IMR-90 (cell line): Measurements from ENCODE around the gene MAML3.

ENCODE experiments used
- MAZ ChIP-seq: IDR thresholded peaks from 2 replicates; pipeline ENCODE4 v1.6.1; 2012; ENCODE audit warnings: low read depth, mild to moderate bottlenecking, low read length, improper control_type of control experiment, moderate library complexity, borderline replicate concordance
- MXI1 ChIP-seq: IDR thresholded peaks from 2 replicates; pipeline ENCODE4 v1.6.1; 2012; ENCODE audit warnings: low read depth, mild to moderate bottlenecking, low read length, moderate library complexity, borderline replicate concordance
- NFE2L2 ChIP-seq: fragments of 150-350 bp; IDR thresholded peaks from 2 replicates; pipeline ENCODE4 v1.6.1; 2016; ENCODE audit warnings: low read depth, mild to moderate bottlenecking, low read length
- POLR2A ChIP-seq: IDR thresholded peaks from 2 replicates; pipeline ENCODE4 v1.6.1; 2012; ENCODE audit warnings: mild to moderate bottlenecking, low read depth, low read length
- RAD21 ChIP-seq: IDR thresholded peaks from 2 replicates; pipeline ENCODE4 v1.6.1; 2012; ENCODE audit warnings: low read length, improper control_type of control experiment
- RCOR1 ChIP-seq: IDR thresholded peaks from 2 replicates; pipeline ENCODE4 v1.6.1; 2012; ENCODE audit warnings: mild to moderate bottlenecking, low read length, improper control_type of control experiment; ENCODE audit not compliant: insufficient replicate concordance
- RFX5 ChIP-seq: IDR thresholded peaks from 2 replicates; pipeline ENCODE4 v1.8.0; 2012; ENCODE audit warnings: low read depth, mild to moderate bottlenecking, low read length, moderate library complexity
- TF ChIP-seq, protein P1 (sequence below): conservative IDR thresholded peaks from 2 replicates; pipeline ENCODE4 v1.5.1; 2012; ENCODE audit warnings: mild to moderate bottlenecking, low read depth, low read length, improper control_type of control experiment

DNA sequence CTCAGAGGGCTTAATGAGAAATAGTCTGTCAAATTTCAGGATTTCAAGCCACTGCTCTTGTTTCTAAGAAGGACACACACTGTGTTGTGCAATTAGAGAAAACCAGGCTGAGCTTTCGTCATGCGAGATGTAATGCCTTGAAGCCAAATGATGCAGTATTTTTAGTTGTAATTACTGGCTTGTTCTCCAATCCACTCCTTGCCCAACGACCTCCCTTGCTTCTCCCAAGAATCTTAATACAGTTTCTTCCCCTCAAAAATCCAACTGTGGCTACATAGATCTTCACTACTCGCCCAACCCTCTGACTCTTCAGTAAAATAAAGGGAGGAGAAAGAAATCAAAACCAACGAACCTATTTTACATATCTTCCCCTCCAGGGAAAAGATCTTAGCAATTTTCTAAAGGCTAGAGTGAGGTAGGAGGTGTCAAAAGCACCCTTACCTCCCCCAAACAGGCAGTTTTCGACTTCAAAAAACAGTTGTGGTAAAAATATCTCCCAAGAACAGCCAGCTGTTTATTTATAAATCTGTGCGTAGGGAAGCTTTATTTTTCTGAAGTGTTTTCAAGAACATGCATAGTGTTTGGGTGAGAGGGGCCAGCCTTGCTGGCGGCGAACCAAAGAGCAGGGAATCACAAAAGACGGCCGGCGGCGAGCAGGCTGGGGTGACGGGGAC is 419.6 kb downstream of the MAML3 start:
- TF ChIP-seq, protein P1, sequence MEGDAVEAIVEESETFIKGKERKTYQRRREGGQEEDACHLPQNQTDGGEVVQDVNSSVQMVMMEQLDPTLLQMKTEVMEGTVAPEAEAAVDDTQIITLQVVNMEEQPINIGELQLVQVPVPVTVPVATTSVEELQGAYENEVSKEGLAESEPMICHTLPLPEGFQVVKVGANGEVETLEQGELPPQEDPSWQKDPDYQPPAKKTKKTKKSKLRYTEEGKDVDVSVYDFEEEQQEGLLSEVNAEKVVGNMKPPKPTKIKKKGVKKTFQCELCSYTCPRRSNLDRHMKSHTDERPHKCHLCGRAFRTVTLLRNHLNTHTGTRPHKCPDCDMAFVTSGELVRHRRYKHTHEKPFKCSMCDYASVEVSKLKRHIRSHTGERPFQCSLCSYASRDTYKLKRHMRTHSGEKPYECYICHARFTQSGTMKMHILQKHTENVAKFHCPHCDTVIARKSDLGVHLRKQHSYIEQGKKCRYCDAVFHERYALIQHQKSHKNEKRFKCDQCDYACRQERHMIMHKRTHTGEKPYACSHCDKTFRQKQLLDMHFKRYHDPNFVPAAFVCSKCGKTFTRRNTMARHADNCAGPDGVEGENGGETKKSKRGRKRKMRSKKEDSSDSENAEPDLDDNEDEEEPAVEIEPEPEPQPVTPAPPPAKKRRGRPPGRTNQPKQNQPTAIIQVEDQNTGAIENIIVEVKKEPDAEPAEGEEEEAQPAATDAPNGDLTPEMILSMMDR = no peak
- TF ChIP-seq POLR2A (no peak), RCOR1 (no peak), MAZ (no peak), RFX5 (no peak), NFE2L2 (no peak), RAD21 (no peak), MXI1 (no peak)
